ENCODE data around the gene SRD5A2.

SRD5A2 gene

GRCh38 chr2:31580321-31581117 is at the start of gene SRD5A2:
SRD5A2 (minus strand) TSS chr2:31580938; CDS start chr2:31580900, 38 bp downstream.
- peak; percentile 67 for DNase-seq

- no peak for DNase-seq
Observed at GRCh38 chr2:31606509-31606908, 25.8 kb upstream of the SRD5A2 start.

GRCh38 chr2:31598694-31599093 is 18.0 kb upstream of the SRD5A2 start:
- DNase-seq, result no peak

GRCh38 chr2:31586230-31586629 is 5.5 kb upstream of the SRD5A2 start:
- no peak for DNase-seq

DNA sequence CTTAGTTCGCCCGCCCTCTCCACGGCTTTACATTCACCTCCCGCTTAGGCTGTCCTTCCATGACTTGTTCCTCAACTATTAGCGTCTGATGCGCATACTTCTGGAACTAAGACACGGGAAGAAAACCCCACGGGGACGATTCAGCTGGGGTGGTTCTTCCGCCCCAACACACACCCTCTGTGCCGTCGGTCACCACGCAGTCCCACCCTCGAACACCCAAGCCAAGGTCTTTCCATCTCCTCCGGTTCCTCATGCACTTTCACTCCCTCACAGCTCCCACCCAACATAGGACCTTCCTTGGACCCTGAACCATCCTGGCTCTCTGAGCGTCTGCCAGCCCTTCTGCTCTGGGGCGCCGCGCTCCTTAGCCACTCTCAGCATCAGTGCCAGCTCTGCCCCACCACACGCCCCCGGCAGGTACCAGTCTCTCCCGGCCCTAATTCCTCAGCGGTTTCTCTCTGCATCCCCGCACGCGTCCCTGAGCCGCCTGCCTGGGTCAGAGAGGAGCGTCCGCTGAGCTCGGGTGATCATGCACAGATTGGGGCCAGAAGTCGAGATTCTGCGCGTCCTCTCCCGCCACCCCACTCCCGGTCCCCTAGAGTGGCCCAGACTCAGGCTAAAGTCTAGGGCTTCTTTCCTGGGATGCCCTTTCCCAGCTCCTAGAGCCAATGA is 522 bp upstream of the SRD5A2 start:
- no peak for DNase-seq

- DNase-seq, result no peak
Observed at GRCh38 chr2:31579996-31580320, 780 bp downstream of the SRD5A2 start.

- DNase-seq, result no peak
Observed at GRCh38 chr2:31578316-31578715, 2.4 kb downstream of the SRD5A2 start.

DNA sequence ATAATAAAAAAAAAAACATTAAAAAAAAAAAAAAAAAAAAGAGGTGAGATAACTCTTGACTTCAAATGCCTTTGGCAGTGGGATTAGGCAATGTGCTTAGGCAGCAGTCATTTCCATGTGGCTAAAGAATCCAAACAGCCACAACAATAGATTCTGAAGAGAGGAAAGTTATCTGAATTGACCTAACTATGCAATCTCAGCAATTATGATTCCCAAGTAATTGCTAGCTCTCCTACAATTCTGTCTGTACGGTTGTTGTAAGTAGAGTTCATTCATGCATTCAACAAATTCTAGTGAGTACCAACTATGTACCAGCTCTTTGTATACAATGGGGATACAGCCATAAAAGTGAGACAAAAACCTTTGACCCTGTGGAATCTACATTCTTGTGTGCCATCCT is 3.6 kb downstream of the SRD5A2 start:
- DNase-seq, result no peak

DNA sequence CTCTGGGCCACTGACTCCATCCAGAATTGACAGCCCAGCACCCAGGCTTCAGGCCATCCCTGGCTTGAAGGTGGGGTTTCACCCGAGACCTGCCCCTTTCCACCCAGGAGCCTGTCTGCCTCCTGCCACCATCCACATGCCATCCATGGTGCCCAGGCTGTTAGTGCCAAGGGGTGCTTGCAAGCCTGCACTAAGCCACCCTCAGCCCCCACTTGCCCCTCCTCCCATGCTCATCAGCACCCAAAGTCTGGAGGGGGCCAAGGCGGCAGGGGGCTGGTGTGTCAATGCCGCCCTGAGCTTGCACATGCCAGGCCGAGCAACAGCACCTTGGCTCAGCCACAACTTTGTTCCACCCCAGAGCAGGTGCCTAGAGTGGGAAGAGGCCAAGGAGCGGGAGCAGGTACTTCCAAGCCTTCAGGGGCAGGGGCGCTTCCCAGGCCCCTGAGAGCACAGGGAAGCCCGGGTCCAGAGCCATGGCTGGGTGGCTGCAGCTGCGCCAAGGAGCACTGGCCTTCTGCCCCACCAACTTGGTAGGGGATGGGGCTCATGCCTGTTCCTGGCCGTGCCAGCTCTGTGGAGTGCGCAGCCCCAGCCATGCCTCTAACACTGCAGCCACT is 12.0 kb downstream of the SRD5A2 start:
- no peak for DNase-seq

DNA sequence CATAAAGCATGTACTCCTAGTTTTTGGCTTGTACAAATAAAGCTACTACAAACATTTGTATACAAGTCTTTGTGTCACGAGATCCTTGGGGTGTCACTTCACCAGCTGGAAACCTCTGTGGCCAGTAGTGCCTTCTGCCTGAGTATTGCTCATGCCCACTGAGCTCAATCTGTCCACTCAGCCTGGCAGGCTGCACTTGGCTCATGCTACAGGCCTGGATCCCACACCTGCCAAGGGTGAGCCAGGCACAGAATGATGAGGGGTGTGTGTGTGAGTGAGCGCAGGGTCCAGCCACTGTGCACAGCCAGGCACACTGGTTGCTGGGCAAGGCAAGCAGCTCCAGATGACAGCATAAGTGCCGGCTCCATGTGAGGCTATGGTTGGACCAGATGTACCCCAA is 13.1 kb downstream of the SRD5A2 start:
- DNase-seq, result no peak

- DNase-seq, result no peak
Observed at GRCh38 chr2:31563273-31563839, 17.4 kb downstream of the SRD5A2 start.

- DNase-seq, result no peak
Observed at GRCh38 chr2:31561823-31562222, 18.9 kb downstream of the SRD5A2 start.

DNA sequence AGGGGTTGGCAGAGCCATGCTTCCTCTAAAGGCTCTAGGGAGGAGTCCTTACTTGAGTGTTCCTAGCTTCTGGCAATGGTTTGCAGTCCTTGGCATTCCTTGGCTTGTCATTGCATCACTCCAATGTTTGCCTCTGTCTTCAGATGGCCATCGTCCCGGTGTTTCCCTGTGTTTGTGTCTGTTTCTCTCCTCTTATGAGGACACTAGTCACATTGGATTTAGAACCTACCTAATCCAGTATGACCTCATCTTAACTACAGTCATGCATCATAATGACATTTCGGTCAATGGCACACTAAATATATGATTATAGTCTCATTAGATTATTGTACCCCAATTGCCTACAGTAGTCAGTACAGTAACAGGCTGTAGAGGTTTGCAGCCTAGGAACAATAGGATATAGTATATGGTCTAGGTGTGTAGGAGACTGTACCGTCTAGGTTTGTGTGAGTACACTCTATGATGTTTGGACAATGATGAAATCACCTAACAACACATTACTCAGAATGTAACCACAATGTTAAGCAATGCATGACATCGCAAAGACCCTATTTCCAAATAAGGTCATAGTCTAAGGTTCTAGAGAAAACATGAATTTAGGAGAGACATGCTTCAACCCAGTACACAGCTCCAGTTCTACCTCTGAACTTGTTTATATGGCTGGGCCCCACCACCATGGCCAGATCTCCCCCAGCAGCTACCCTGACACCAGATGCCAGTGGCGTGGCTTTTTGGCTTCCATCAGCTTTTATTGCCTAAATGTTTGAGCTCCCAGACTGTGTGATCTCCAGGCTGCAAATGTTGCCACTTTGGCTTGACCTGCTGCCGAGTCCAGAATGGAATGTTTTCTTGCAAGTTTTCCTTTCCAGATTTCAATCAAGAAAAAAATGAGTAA is 22.1 kb downstream of the SRD5A2 start:
- DNase-seq, result no peak

DNA sequence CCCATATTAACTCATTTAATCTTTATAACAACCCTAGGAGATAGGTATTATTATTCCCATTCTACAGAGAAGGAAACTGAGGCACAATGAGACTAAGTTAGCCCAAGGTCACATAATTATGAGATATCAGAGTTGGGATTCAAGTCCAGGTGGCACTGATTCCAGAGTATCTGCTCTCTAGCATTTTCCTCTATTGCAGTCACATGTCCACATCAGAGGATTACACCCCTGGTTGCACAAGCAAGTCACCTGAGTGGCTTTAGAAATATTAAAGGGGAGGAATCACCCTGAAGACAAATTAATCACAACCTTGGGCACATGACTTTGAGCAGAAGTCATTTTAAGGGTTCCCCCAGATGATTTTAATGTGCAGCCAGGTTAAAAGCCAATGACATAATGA is 23.8 kb downstream of the SRD5A2 start:
- DNase-seq, result no peak

GRCh38 chr2:31555967-31556706 is 24.6 kb downstream of the SRD5A2 start:
- no peak for DNase-seq

DNA sequence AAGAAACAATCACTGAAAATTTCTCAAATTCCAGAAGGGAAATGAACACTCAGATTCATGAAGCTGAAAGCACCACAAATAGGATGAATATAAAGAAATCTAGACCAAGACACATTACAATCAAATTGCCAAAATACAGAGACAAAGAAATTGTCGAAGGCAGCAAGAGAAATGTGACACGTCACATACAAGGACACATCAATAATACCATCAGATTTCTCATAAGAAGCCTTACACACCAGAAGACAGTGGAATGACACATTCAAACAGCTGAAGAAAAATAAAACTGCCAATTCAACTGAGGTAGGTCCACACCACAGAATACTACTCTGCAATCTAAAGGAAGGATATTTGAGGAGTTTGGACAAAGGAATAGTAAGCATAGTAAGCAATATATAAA is 27.4 kb downstream of the SRD5A2 start:
- DNase-seq, result no peak

GRCh38 chr2:31547485-31547884 is 33.3 kb downstream of the SRD5A2 start:
- no peak for DNase-seq

DNA sequence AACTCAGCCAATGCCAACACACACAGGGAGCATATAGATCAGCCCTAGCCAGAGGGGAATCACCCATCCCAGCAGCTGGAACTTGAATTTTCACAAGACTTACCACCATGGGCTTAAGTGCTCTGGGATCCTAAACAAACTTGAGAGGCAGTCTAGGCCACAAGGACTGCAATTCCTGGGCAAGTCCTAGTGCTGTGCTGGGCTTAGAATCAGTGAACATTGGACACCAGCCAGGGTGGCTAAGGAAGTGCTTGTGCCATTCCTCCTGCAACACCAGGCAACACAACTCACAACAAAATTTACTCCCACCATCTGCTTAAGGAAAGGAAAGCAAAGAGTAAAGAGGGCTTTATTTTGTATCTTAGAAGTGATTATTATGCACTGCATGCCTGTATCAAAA is 38.9 kb downstream of the SRD5A2 start:
- no peak for DNase-seq

DNA sequence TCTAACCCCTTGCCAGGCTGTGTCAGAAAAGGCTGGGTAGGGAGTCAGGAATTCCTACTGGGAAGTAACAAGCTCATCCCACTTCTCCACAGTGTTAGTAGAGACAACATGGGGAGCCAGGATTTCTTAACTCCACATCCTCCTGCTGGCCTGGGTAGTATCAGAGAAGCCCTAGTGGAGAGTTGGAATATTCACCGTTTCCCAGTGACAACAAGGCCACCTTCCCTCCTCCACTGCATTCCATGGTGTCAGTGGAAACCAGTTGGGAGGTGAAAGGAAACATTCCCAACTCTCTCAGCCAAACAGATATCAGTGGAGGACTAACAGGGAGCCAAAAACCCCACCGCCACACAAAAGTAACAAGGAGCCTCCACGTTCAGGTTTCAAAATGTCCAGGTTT is 41.2 kb downstream of the SRD5A2 start:
- no peak for DNase-seq

DNA sequence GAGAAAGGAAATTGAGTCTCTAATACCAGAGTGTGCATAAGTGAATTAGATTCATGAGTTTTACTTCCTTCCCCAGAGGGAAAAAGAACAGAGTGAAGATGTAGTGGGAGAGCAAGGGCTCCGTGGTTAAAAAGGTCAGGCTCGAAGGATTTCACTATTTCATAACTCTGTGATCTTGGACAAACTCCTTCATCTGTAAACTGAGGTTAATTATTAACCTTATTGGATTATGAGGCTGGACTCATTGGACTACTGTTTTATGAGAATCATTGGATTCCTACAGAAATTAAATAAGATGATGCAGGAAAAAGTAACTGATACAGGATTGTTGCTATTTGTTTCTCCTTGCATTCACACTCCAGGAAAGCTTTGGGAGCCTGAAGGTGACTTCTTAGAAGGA is 45.0 kb downstream of the SRD5A2 start:
- DNase-seq, result no peak

GRCh38 chr2:31534636-31535035 is 46.1 kb downstream of the SRD5A2 start:
- DNase-seq, result no peak

GRCh38 chr2:31533036-31533435 is 47.7 kb downstream of the SRD5A2 start:
- DNase-seq, result no peak

All from retina (tissue), 1 donor.